ENCODE measurements around the gene CDKAL1. TPM values are rescaled to one million over a fixed set of nuclear protein-coding genes. Genes with fewer than 3 reads are reported as not detected.

Gene CDKAL1
- total and polyA plus RNA-seq, 2 of the 13 experiments (the other 11 are each of a cell fraction or from before 2014, with no cell fraction given) = 9.5 to 27.7 TPM

DNA sequence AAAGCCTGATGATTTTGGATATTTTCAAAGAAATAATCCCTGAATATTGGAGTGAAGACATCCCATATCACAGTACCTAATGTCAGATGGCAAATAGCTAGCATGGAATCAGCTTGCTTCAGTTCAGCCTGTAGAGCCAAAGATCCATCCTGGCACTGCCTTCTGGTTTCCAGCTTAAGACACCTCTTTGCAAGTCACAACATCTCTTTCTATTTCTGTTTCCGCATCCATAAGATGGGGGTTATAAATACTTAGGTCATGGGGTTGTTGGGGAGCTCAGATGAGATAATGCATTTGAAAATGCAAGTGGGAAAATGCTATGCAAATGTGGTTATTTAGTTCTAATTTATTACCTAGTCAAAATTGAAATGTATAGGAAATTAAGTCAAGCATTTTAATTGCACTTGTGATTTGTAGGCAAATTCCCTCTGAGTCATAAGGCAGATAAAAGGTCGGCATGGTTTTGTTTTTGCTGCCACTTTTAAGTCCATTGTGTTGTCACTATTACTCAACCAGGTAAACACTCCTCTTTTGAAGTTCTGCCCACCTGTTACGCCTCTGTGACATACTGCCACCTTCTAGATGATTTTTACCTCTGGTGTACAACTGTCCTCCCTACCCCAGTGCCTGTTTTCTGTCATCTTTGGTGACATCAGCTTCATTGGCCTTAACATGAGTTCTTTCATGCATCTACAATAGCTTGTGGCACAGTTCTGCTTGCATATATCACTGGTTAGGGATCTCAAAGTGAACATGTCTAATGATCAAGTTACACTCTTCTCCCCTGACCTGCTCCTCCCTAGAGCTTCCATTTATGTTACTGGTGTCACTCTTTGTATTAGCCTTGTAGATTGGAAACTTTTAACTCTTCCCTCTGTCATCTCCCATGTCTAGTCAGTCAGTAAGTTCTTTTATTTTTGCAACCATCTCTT lies 96.6 kb downstream of the CDKAL1 start (continued):
- TF ChIP-seq RBAK (CRISPR knock-in tag; IDR thresholded peaks at IDR 0.05) = no peak
- no peak for TF ChIP-seq ZBTB7A (CRISPR knock-in tag; IDR thresholded peaks at IDR 0.05)
- peak; percentile 53; the same call in 1 of the 2 replicates for TF ChIP-seq HDAC1 (CRISPR knock-in tag; IDR thresholded peaks at IDR 0.05)
- TF ChIP-seq, protein P1, sequence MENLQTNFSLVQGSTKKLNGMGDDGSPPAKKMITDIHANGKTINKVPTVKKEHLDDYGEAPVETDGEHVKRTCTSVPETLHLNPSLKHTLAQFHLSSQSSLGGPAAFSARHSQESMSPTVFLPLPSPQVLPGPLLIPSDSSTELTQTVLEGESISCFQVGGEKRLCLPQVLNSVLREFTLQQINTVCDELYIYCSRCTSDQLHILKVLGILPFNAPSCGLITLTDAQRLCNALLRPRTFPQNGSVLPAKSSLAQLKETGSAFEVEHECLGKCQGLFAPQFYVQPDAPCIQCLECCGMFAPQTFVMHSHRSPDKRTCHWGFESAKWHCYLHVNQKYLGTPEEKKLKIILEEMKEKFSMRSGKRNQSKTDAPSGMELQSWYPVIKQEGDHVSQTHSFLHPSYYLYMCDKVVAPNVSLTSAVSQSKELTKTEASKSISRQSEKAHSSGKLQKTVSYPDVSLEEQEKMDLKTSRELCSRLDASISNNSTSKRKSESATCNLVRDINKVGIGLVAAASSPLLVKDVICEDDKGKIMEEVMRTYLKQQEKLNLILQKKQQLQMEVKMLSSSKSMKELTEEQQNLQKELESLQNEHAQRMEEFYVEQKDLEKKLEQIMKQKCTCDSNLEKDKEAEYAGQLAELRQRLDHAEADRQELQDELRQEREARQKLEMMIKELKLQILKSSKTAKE (CRISPR knock-in tag; IDR thresholded peaks at IDR 0.05; ENCODE audit: borderline replicate concordance) = no peak
- TF ChIP-seq, protein P2, sequence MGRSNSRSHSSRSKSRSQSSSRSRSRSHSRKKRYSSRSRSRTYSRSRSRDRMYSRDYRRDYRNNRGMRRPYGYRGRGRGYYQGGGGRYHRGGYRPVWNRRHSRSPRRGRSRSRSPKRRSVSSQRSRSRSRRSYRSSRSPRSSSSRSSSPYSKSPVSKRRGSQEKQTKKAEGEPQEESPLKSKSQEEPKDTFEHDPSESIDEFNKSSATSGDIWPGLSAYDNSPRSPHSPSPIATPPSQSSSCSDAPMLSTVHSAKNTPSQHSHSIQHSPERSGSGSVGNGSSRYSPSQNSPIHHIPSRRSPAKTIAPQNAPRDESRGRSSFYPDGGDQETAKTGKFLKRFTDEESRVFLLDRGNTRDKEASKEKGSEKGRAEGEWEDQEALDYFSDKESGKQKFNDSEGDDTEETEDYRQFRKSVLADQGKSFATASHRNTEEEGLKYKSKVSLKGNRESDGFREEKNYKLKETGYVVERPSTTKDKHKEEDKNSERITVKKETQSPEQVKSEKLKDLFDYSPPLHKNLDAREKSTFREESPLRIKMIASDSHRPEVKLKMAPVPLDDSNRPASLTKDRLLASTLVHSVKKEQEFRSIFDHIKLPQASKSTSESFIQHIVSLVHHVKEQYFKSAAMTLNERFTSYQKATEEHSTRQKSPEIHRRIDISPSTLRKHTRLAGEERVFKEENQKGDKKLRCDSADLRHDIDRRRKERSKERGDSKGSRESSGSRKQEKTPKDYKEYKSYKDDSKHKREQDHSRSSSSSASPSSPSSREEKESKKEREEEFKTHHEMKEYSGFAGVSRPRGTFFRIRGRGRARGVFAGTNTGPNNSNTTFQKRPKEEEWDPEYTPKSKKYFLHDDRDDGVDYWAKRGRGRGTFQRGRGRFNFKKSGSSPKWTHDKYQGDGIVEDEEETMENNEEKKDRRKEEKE (IDR thresholded peaks at IDR 0.05) = no peak
- TF ChIP-seq ZNF138 (CRISPR knock-in tag; IDR thresholded peaks at IDR 0.05; ENCODE audit: low read depth) = no peak
- no peak for TF ChIP-seq YY1 (IDR thresholded peaks at IDR 0.05; ENCODE audit: insufficient read depth, insufficient replicate concordance, low read depth, low read length)
- TF ChIP-seq ATF7-NPFF (CRISPR knock-in tag; IDR thresholded peaks at IDR 0.05; ENCODE audit: low read depth) = no peak
- no peak for TF ChIP-seq MYNN (CRISPR knock-in tag; IDR thresholded peaks at IDR 0.05; ENCODE audit: low read depth)
- TF ChIP-seq NFKB2 (CRISPR knock-in tag; IDR thresholded peaks at IDR 0.05; ENCODE audit: borderline replicate concordance) = no peak
- TF ChIP-seq ZNF841 (CRISPR knock-in tag; IDR thresholded peaks at IDR 0.05; ENCODE audit: borderline replicate concordance) = no peak
- TF ChIP-seq YEATS2 (CRISPR knock-in tag; IDR thresholded peaks at IDR 0.05; ENCODE audit: borderline replicate concordance) = no peak
- TF ChIP-seq ZXDC (CRISPR knock-in tag; IDR thresholded peaks at IDR 0.05) = no peak
- no peak for TF ChIP-seq CC2D1A (CRISPR knock-in tag; IDR thresholded peaks at IDR 0.05)
- no peak for TF ChIP-seq RNF2 (conservative IDR thresholded peaks at IDR 0.05; ENCODE audit: low read depth)
- TF ChIP-seq, protein P3, sequence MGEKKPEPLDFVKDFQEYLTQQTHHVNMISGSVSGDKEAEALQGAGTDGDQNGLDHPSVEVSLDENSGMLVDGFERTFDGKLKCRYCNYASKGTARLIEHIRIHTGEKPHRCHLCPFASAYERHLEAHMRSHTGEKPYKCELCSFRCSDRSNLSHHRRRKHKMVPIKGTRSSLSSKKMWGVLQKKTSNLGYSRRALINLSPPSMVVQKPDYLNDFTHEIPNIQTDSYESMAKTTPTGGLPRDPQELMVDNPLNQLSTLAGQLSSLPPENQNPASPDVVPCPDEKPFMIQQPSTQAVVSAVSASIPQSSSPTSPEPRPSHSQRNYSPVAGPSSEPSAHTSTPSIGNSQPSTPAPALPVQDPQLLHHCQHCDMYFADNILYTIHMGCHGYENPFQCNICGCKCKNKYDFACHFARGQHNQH (CRISPR knock-in tag; IDR thresholded peaks at IDR 0.05) = peak; percentile 54; the same call in 1 of the 2 replicates
- no peak for TF ChIP-seq MYC (CRISPR knock-in tag; IDR thresholded peaks at IDR 0.05; ENCODE audit: borderline replicate concordance)
